Activated CD4-positive, alpha-beta T cell treated with anti-CD3 and anti-CD28 coated beads for 4 hours (primary cell): Measurements from ENCODE around the gene PRX.
"Not testable (repeated sequence)": the region's sequence is repeated elsewhere in the genome, so short reads cannot be mapped to it uniquely, and the experiment has no call there.

ENCODE experiments used
- DNase-seq, 2 donors: peaks; one replicate each; pipeline ENCODE4 v3.0.0-alpha.2; 2020

Gene PRX, protein sequence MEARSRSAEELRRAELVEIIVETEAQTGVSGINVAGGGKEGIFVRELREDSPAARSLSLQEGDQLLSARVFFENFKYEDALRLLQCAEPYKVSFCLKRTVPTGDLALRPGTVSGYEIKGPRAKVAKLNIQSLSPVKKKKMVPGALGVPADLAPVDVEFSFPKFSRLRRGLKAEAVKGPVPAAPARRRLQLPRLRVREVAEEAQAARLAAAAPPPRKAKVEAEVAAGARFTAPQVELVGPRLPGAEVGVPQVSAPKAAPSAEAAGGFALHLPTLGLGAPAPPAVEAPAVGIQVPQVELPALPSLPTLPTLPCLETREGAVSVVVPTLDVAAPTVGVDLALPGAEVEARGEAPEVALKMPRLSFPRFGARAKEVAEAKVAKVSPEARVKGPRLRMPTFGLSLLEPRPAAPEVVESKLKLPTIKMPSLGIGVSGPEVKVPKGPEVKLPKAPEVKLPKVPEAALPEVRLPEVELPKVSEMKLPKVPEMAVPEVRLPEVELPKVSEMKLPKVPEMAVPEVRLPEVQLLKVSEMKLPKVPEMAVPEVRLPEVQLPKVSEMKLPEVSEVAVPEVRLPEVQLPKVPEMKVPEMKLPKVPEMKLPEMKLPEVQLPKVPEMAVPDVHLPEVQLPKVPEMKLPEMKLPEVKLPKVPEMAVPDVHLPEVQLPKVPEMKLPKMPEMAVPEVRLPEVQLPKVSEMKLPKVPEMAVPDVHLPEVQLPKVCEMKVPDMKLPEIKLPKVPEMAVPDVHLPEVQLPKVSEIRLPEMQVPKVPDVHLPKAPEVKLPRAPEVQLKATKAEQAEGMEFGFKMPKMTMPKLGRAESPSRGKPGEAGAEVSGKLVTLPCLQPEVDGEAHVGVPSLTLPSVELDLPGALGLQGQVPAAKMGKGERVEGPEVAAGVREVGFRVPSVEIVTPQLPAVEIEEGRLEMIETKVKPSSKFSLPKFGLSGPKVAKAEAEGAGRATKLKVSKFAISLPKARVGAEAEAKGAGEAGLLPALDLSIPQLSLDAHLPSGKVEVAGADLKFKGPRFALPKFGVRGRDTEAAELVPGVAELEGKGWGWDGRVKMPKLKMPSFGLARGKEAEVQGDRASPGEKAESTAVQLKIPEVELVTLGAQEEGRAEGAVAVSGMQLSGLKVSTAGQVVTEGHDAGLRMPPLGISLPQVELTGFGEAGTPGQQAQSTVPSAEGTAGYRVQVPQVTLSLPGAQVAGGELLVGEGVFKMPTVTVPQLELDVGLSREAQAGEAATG (N-terminal part only)

DNA sequence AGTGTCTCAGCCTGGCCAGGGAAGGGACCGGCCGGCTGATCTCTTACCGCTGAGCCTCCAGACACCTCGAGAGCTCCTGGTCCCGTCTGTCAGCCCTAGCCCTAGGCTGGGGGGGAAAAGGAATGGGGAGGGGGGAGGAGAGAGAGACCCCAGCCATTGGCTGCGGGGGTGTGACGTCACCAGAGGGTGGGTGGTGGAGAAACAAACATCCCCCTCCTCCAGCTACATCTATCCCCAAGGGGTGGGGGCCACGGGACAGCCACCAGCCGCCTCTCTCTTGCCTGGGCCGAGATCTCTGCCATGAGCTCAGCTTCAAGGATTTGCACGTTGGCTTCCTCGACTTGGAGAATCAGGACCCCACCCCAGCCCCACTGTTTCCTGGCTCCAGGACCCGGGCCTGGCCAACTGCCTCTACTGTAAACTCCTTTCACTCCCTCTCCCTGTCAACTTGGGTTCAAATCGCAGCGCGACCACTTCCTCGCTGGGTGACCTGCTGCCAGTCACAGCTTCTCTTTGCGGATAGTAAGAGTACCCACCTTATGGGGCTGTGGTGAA, at the start of gene PRX:
PRX (minus strand) TSS at position 88 of the 555 bp plus-strand sequence. CDS start 5,446 bp downstream, outside the sequence.
- DNase-seq: no peak

DNA sequence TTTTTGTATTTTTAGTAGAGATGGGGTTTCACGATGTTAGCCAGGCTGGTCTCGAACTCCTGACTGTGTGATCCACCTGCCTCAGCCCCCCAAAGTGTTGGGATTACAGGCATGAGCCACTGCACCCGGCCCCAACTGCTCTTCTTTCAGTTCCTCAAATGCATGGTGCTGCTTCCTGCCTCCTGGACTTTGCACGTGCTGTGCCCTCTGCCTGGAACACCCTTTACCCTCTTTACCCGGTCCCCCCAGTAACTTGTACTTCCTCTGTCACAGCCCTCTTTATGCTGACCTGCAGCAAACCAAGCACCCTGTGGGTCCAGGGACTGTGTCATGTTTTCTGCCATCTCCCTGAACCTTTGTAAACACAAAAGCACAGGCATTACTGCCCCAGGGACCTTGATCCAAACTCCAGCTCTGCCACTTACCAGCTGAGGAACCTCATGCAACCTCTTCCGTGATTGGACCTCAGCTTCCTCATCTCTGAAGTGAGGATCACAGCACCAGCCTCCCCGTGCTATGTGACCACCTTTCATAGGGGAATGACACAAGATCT, 48.6 kb upstream of the PRX start:
- DNase-seq: no peak

DNA sequence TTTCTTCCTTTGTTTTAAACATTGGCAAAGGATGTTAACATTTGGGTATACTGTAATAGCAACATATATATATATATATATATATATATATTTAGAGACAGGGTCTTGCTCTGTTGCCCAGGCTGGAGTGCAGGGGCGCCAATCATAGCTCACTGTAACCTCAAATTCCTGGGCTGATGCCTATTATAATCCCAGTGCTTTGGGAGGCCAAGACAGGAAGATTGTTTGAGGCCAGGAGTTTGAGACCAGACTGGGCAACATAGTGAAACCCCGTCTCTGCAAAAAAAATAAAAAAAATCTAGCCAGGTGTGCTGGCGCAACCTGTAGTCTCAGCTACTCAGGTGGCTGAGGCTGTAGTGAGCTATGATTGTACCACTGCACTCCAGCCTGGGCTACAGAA, 47.0 kb upstream of the PRX start:
- DNase-seq: no peak

DNA sequence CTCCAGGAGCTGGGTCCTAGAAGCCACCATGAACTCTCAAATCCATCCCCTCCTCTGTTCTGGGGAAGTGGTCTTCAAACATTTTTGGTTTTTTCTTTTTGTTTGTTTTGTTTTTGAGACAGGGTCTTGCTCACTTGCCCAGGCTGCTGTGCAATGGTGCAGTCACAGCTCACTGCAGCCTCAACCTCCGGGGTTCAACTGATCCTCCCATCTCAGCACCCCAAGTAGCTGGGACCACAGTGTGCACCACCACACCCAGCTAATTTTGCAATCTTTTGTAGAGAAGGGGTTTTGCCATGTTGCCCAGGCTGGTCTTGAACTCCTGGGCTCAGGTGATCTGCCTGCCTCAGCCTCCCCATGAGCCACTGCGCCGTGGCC, 45.4 kb upstream of the PRX start:
- no peak for DNase-seq

DNA sequence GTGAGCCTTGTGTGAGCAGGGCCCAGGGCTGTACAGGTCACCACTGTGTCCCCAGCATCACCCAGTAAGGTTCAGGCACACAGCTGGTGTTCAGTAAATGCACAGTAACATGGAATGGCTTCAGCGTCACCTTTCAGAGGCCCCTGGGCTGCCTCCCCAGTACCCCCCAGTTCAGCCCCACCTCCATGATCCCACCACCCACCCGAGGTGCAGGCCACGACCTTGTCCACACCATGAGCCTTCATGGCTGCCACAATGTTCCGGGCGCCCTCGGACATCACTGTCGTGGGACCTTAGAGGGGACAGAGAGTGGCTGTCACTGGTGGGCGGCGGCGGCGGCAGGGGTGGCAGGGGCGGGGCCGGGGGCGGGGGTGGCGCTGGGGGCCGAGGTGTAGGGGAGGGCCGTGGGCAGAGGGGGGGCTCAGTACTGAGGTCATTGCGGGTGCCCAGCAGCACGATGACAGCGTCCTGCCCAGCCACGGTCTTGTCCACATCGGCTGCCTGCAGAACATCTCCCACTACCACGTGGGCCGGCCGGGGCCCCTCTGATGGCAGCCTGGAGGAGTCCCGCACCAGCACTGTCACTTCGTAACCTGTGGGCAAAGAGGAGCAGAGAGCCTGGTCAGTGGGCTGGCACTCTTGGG, 44.9 kb upstream of the PRX start:
- DNase-seq: no peak

DNA sequence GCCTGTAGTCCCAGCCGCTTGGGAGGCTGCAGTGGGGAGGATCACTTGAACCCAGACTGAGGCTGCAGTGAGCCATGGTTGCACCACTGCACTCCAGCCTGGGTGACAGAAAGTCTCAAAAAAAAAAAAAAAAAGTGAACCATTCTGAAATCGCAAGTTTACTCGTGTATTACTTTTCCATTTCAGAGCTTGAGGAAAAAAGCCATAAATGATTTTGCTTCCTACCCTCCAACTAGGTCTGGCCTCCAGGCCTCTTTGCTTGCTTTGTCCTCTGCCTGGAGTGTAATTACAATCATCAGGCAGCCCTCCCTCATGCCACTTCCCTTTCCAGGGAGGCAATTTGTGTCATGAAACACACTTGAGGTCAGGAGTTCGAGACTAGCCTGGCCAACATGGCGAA, 43.9 kb upstream of the PRX start:
- no peak for DNase-seq

DNA sequence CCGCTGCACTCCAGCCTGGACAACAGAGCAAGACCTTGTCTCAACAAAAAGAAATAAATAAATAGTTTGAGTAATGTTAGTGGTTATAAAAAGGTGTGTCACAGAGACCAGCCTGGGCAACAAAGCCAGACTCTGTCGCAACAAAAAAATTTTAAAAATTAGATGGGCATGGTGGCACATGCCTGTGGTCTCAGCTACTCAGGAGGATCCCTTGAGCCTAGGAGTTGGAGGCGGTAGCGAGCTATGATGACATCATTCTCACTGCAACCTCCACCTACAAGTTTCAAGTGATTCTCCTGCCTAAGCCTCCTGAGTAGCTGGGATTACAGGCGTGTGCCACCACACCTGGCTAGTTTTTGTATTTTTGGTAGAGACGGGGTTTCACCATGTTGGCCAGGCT, 40.8 kb upstream of the PRX start:
- not testable (repeated sequence) for DNase-seq

DNA sequence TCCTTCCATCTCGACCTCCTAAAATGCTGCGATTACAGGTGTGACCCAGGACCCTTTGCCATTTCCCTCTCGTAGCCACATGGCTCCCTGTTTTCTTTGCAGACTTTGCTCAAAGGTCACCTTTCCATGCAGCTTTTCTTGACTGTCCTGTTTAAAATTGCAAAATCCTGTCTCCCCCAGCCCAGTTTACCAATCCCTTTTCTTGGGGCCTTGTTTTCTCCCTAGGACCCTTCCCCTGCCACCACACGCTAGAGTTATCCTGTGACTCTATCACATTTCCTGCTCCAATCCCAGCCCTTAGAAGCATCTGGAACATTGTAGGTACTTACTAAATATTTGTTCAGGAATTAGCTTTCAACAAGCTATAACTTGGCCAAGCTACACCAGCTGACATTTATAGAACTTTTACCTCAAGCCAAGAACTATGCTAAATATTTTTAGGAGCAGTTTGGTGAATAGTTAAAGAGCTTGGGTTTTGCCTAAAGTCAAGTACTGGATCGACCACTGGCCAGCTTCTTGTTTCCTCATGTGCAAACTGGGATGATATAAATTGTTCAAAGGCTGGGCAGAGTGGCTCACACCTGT, 40.1 kb upstream of the PRX start:
- DNase-seq: no peak

DNA sequence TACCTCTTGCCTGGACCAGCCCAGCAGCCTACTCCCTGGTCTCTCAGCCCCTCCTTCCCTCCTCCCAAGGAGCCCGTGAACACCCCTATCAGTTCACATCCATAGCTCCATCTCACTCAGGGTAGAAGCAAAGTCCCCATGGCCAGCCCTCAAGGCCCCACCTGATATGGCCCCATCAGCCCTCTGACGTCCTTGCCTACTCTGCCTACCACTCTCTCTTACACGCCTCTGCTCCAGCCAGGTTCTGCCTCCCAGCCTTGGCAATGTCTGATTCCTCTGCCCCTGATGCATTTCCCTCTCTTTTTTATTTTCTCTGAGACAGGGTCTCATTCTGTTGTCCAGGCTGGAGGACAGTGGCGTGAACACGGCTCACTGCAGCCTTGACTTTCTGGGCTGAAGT, 38.8 kb upstream of the PRX start:
- no peak for DNase-seq

DNA sequence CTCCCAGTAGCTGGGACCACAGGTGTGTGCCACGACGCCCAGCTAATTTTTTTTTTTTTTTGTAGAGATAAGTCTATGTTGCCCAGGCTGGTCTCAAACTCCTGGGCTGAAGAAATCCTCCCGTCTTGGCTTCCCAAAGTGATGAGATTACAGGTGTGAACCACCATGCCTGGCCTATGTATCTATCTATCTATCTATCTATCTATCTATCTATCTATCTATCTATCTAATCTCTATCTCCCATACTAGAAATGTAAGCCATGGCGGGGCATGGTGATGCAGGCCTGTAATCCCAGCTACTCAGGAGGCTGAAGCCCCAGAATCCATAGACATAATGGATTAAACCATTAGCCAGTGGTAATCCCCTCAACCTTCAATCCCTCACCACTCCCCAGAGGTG, 37.5 kb upstream of the PRX start:
- DNase-seq: no peak

DNA sequence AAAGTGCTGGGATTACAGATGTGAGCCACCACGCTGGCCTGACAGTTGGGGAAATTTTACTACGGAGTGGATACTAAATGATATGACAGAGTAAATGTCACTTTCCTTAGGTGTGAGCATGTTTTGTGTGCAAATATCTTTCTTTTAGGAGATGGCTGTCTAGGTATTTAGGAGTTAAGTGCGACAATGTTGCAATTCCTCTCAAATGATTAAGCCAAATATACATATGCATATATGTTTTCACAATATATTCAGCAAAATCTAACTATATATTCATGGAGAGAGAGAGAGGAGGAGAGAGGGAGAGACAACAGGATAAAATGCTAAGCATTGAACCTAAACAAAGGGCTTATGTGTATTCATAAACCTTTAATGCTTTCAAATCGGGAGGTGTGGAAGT, 36.3 kb upstream of the PRX start:
- DNase-seq: no peak

DNA sequence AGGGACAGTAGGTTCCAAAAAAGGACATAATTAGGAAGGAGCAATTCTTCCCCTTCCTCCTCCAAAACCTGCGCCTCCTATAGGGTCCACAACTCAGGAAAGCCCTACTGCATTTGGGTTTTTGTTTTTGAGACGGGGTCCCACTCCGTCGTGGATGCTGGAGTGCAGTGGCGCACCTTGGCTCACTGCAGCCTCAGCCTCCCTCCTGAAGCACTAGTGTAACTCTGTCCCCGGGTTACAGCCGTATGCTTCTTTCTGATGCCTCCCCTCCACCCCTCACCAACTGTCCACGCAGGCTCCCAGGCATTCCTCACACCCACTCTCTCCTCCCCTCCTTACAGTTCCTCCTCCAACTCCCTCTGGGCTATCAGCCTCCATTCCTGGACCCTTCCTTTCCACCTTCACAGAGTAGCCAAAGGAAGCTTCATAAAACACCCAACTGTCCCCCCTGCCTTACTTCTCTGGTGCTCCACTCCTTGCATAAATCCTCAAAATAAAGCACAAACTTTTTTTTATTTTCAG, 33.1 kb upstream of the PRX start:
- DNase-seq: no peak

DNA sequence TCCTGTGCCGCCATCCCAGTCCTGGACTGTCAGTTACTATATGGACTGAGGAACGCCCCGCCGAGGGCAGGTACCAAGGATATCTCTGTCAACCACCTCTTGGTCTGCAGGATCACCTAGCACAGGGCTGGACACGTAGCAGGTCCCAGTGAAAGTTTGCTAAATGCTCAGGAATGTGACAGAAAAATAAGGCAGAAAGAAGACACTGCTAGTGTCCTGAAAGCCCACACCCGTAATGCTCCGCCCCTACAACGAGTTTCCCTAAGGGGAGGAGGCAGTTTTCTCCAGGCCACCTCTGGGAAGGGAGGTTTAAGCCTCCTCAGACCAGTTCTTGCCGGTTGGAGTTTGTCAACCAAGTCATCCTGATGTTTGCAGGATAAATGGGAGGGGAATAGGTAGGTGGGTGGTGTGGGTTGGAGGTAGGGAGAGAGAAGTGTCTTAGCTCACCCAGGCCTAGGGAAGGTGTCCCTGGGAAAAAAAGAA, 32.6 kb upstream of the PRX start:
- no peak for DNase-seq

DNA sequence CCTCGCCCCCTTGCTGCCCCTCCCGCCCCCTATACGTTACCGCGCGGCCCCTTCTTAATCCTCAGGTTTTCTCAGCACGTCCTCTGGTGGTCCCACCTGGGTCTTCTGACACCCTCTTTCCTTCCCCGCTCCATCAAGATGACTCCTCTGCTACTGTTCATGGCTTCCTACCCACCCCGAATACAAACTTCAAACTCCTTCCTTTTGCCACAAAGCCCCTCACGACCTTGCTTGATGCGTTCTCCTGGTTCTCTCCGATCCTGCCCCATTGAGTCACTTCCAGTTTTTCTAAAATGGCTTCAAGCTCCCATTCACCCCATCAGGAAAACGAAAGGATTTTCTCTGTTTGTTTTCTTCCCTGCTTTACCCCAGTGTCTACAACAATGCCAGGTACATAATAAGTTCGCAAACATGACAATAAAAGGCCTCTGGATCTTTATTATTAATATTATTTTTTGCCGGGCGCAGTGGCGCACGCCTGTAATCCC, 31.7 kb upstream of the PRX start:
- DNase-seq: no peak

DNA sequence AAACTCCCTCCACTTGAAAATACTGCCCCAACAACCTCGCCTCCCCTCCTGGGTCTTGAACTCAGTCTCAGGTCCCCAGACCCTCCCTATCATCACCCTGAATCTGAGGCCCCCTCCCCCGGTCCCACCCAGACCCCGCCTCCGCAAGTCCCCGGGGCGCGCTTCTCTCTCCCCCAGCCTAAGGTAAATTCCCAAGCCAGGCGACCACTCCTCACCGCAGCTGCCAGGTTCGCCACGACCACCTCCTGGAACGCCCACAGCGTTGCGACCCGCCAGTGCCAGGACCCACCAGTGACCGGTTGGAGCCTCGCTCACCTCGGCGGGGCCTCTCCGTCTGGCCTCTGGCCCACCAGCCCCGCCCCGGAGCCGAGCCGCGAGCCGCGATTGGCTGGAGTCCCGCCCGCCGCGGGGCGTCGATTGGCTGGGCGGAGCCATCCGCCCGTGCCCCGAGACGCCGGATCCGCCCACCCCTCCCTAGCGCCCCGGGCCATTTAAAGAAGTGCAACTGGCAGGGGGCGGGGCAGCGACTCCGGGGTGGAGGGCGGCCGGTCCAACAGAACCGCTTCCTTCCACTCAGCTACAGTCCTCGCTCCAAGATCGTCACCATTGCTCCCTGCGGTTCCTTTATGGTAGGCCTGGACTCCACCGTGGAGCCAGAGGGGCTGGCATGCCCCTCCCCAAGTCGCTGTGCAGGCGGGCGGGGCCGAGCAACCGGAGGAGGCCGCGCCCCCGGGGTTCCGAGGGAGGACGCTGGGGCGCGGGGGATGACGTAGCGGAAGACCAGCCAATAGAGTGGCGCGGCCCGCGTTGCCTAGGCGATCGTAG, 31.0 kb upstream of the PRX start, which contains the start of gene SERTAD3:
SERTAD3 (minus strand) TSS at position 336 of the 825 bp plus-strand sequence. CDS start 2,255 bp downstream, outside the sequence.
- peak; percentile 96 to 98 for DNase-seq

DNA sequence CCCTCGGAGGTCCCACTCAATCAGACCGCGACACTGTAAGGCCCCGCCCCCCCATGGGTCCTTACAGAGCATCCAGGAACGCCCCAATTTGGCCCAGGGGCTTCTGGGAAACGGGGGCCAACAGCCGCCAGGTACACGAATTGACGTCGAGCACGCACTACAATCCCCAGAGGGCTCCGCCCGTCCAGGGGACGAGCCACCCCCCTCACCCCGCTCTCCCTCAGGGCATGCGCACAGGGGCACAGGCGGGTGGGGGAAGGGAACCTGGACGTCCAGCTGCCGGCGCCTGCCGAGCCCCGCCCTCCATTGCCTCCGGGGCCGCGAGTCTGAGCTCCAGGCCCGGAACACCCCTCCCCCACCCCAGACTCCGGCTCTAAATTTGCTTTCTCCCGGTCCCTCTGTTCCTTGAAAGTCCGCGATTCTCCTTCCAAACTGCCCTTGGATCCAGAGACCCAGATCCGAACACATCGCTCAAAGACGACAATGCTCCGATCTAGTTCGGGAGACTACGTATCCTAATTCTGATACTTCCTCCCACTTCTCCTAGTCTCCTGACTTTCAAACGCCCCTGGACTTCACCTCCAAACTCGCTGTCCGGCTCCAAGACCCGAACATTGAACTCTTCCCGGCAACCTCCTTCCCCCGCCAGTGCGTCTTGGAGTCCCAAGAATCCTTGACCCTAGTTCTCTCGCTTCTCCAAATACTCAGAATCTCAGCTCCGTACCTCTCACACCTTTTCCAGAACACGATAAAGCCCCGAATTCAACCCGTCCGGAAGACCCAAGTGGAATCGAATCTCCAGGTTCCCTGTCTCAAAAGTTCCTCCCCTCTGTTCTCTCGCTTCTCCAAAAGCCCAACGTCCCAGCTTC, 30.2 kb upstream of the PRX start:
- DNase-seq: peak; percentile 99 to 100

DNA sequence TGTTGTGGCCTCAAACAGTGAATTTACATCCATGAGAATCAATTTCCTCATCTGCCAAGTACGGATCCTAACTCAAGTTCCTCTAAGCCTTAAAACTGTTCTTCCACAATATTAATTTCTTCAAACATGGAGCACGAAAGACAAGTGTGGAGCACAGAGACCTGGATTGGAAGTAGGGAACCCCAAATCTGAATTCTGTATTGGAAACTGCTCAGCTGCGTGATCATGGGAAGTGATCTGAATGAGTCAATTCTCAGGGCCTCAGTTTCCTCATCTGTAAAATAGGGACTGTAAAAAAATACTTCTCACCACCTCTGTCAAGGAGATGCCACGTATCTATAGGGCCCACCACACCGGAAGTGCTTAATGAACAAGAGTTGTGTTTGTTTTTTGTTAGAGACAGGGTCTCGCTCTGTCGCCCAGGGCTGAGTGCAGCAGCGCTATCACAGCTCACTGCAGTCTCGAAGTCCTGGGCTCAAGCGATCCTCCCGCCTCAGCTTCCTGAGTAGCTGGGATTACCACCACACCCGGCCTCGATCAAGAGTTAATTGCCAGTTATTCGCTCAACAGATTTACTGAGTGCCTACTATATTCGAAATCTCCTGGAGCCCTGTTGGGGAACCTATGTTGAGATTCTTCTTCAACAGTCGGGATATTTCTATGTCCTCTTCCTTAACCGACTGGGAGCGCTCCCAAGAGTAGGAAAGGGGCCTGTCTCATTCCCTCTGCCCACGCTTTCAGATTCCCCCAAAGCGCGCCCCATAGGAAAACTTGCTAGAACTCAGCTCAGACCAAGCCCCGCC, 29.4 kb upstream of the PRX start:
- no peak for DNase-seq

DNA sequence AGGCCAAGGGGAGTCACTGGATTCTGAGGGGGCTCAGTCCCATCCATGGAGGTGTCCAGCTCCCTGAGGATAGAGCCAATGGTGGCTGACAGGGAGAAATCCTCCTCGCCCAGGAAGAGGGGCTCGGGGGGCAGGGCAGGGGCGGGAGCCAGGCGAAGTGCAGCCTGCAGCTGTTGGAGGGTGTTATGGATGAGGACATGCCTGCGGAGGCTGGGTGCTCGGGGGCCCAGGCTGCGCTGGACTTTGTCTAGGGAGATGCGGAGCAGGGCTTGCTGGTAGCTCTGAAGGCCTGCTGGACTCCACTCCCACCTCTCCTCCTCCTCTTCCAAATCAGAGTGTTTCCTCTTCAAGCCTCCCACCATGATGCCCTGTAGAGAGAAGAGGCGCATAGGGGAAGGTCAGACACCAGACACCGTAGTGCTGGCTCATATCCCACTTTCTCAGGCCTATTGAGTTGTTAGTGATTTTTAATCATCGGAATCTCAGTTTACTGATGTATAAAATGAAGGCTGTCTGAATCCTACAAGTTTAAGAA, 28.6 kb upstream of the PRX start:
- DNase-seq: no peak
